Fibroblast of villous mesenchyme (primary cell): Measurements from ENCODE around the gene TMEM207. TPM values are rescaled to one million over a fixed set of nuclear protein-coding genes. Genes with fewer than 3 reads are reported as not detected.

Experiments
- DNase-seq: peaks from one replicate; pipeline ENCODE4 v3.0.0-alpha.2; 2010; ENCODE audit warnings: low read depth
- H3K4me3 ChIP-seq: 2 replicates; pipeline ENCODE4 v1.5.1; 2011; ENCODE audit warnings: low read depth, mild to moderate bottlenecking, low read length
- CTCF ChIP-seq: IDR thresholded peaks from 2 replicates; pipeline ENCODE4 v1.5.1; 2012; ENCODE audit warnings: low read depth, mild to moderate bottlenecking, low read length; ENCODE audit not compliant: insufficient read depth
- total RNA-seq: library from RNA; depleted of rRNA; stranded (reverse); fragments of >200 nt; gene quantifications from 2 replicates; pipeline ENCODE4 v1.2.3, GENCODE V29; 2012

Gene TMEM207
- total RNA-seq, 1 donor = not detected

GRCh38 chr3:190494907-190495306, 45.2 kb upstream of the TMEM207 start:
- no peak for DNase-seq
- no peak for TF ChIP-seq CTCF
- H3K4me3 ChIP-seq = no peak overlapping the region

GRCh38 chr3:190492966-190493365, 43.3 kb upstream of the TMEM207 start:
- no peak for TF ChIP-seq CTCF
- no peak for DNase-seq

GRCh38 chr3:190492129-190492528, 42.4 kb upstream of the TMEM207 start:
- no peak for DNase-seq
- no peak for TF ChIP-seq CTCF
- H3K4me3 ChIP-seq = no peak overlapping the region

More at GRCh38 chr3:190492966-190493365, 43.3 kb upstream of the TMEM207 start:
- no peak overlapping the region for H3K4me3 ChIP-seq

GRCh38 chr3:190491533-190492054, 41.9 kb upstream of the TMEM207 start:
- no peak overlapping the region for H3K4me3 ChIP-seq
- no peak for TF ChIP-seq CTCF
- no peak for DNase-seq

GRCh38 chr3:190486908-190487607, 37.4 kb upstream of the TMEM207 start:
- no peak for DNase-seq
- no peak for TF ChIP-seq CTCF
- no peak overlapping the region for H3K4me3 ChIP-seq

- TF ChIP-seq CTCF = no peak
- no peak overlapping the region for H3K4me3 ChIP-seq
- DNase-seq = no peak
These were observed 36.8 kb upstream of the TMEM207 start for GRCh38 chr3:190486533-190486864.

GRCh38 chr3:190485830-190486532, 36.3 kb upstream of the TMEM207 start:
- no peak overlapping the region for H3K4me3 ChIP-seq
- TF ChIP-seq CTCF = no peak
- peak; percentile 17 for DNase-seq
